Common myeloid progenitor, CD34-positive (primary cell): ENCODE data around the gene DCUN1D1.
A peak's percentile ranks its signal among the peaks of the same experiment; 100 is the strongest.

Source experiments
- CTCF ChIA-PET: fragments of 350-600 bp; sonication (Branson Sonifier 250); formaldehyde crosslinking; loops from one replicate; lab custom pipeline; 2021; ENCODE audit warnings: antibody characterized with exemption; lab: Charles Lee
- POLR2A ChIA-PET: fragments of 350-600 bp; sonication (Branson Sonifier 250); formaldehyde crosslinking; loops from one replicate; lab custom pipeline; 2021; ENCODE audit warnings: antibody characterized with exemption; lab: Charles Lee
- DNase-seq, 3 donors: peaks; one replicate each; pipeline versions ENCODE4 v3.0.0 to v3.0.0-alpha.2; 2013
- H3K27ac ChIP-seq, 2 experiments: 1 replicate in 1 of 2; 2 replicates in 1 of 2; pipeline ENCODE4 v1.7.0; 2013; ENCODE audit warnings: inconsistent platforms in 2 of 2, low read length in 2 of 2, mild to moderate bottlenecking in 2 of 2, low read depth in 1 of 2, moderate library complexity in 1 of 2; ENCODE audit not compliant: severe bottlenecking in 2 of 2, insufficient read depth in 1 of 2, poor library complexity in 1 of 2
- H3K27me3 ChIP-seq, 5 experiments: replicated peaks in 2 of 5; 1 replicate in 3 of 5; 2 replicates in 2 of 5; pipeline versions ENCODE4 v1.6.1 to v1.7.0; 2013; ENCODE audit warnings: low read length in 4 of 5, mild to moderate bottlenecking in 2 of 5, moderate library complexity in 2 of 5, inconsistent platforms in 1 of 5; ENCODE audit not compliant: insufficient read depth in 5 of 5, control insufficient read depth in 4 of 5
- H3K36me3 ChIP-seq, 4 experiments: 1 replicate in 2 of 4; 2 replicates in 2 of 4; pipeline versions ENCODE4 v1.6.1 to v1.7.0; 2013; ENCODE audit warnings: low read length in 3 of 4, control low read depth in 1 of 4, mild to moderate bottlenecking in 1 of 4; ENCODE audit not compliant: control insufficient read depth in 4 of 4, insufficient read depth in 4 of 4
- H3K4me1 ChIP-seq, 4 experiments: 1 replicate in 3 of 4; 2 replicates in 1 of 4; pipeline versions ENCODE4 v1.6.1 to v1.7.1; 2013; ENCODE audit warnings: low read length in 3 of 4, mild to moderate bottlenecking in 3 of 4, control low read depth in 1 of 4, inconsistent platforms in 1 of 4, moderate library complexity in 1 of 4; ENCODE audit not compliant: control insufficient read depth in 4 of 4, insufficient read depth in 4 of 4; ENCODE audit errors: control extremely low read depth in 1 of 4
- H3K4me3 ChIP-seq, 7 experiments: 1 replicate in 4 of 7; 2 replicates in 3 of 7; pipeline versions ENCODE4 v1.5.1 to v1.7.0; 2013; ENCODE audit warnings: mild to moderate bottlenecking in 7 of 7, low read length in 6 of 7, moderate library complexity in 6 of 7, inconsistent platforms in 2 of 7, low read depth in 2 of 7, control low read depth in 1 of 7; ENCODE audit not compliant: insufficient read depth in 4 of 7, control insufficient read depth in 1 of 7; ENCODE audit errors: extremely low read depth in 1 of 7
- H3K9me3 ChIP-seq, 5 experiments: 1 replicate in 4 of 5; 2 replicates in 1 of 5; pipeline versions ENCODE4 v1.6.1 to v1.7.1; 2013; ENCODE audit warnings: low read length in 4 of 5, mild to moderate bottlenecking in 2 of 5, inconsistent platforms in 1 of 5, low read depth in 1 of 5, moderate library complexity in 1 of 5; ENCODE audit not compliant: control insufficient read depth in 4 of 5, insufficient read depth in 2 of 5; ENCODE audit errors: control extremely low read depth in 1 of 5
- WGBS: methylation state at CpG from one replicate; pipeline ENCODE4 v1.1.5; 2013; ENCODE audit not compliant: insufficient coverage; 5-methylcytosine and 5-hydroxymethylcytosine counted together

The DCUN1D1 gene

GRCh38 chr3:182937293-182938051 lies 42.9 kb downstream of the DCUN1D1 start:
- CTCF ChIA-PET, result interaction anchor here (1.1 to 2.1 kb wide), 2 partner anchors 20 to 27 kb away, joined by 4 to 5 read pairs; no protein-coding TSS in a partner anchor
- peak; percentile 59 to 89 (median 81) for DNase-seq
- WGBS, result no CpG with 5 or more reads among the region's 3 CpGs

DNA sequence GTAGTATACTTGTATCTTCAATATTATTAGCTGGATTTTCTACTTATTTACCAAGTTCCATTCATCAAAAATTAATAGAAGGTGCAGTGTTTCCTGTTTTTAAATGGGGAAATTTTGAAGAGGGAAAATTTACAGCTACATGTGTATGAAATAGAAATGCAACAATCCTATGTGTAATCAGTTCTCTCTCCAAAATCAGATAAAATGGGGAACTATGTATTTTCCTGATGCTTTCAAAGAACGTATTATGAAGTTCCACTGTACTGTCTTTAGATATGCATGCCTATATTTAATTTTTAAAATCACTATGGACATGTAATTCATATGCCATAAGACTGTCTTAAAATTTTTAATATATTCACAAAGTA lies 43.4 kb downstream of the DCUN1D1 start:
- Histone ChIP-seq H3K9me3 (peaks cover 0 to 6% (median 0%) of the 10 kb centered on the region in 5 experiments), H3K36me3 (peaks cover 0 to 7% (median 3%) of the 10 kb centered on the region in 4 experiments), H3K27ac (no peak overlapping the region), H3K4me3 (no peak overlapping the region), H3K27me3 (no peaks in the 10 kb centered on the region), H3K4me1 (peaks cover 0 to 10% (median 7%) of the 10 kb centered on the region in 4 experiments)
- DNase-seq, result no peak
- no CpG with 5 or more reads among the region's 1 CpG for WGBS
- ChIA-PET CTCF (interaction anchor here (0.9 to 2.1 kb wide), 3 partner anchors 11 to 27 kb away, joined by 4 to 5 read pairs (median 5); no protein-coding TSS in a partner anchor), POLR2A (no interaction called here)

More at GRCh38 chr3:182937293-182938051, 42.9 kb downstream of the DCUN1D1 start:
- H3K4me3 ChIP-seq, result no peak overlapping the region
- H3K4me1 ChIP-seq, result peaks cover 0 to 10% (median 7%) of the 10 kb centered on the region in 4 experiments
- POLR2A ChIA-PET, result no interaction called here
- H3K36me3 ChIP-seq, result peaks cover 0 to 7% (median 3%) of the 10 kb centered on the region in 4 experiments
- H3K27me3 ChIP-seq, result no peaks in the 10 kb centered on the region
- H3K27ac ChIP-seq, result no peak overlapping the region
- peaks cover 0 to 2% (median 0%) of the 10 kb centered on the region in 5 experiments for H3K9me3 ChIP-seq

GRCh38 chr3:182936239-182936917 lies 44.0 kb downstream of the DCUN1D1 start:
- Histone ChIP-seq H3K36me3 (peaks cover 0 to 7% (median 3%) of the 10 kb centered on the region in 4 experiments), H3K27me3 (no peaks in the 10 kb centered on the region), H3K4me3 (no peak overlapping the region), H3K4me1 (peaks cover 0 to 10% (median 7%) of the 10 kb centered on the region in 4 experiments), H3K9me3 (peaks cover 0 to 12% (median 3%) of the 10 kb centered on the region in 5 experiments), H3K27ac (no peak overlapping the region)
- ChIA-PET POLR2A (no interaction called here), CTCF (interaction anchor here (0.9 to 2.1 kb wide), 5 partner anchors 10 to 79 kb away, joined by 3 to 5 read pairs (median 4); no protein-coding TSS in a partner anchor)
- WGBS, result 96% methylated on average over 3 of the region's 4 CpGs
- DNase-seq, result no peak

GRCh38 chr3:182935803-182936202 lies 44.5 kb downstream of the DCUN1D1 start:
- ChIA-PET POLR2A (no interaction called here), CTCF (interaction anchor here (1.0 to 1.1 kb wide), 3 partner anchors 18 to 80 kb away, joined by 3 to 4 read pairs (median 3); no protein-coding TSS in a partner anchor)
- Histone ChIP-seq H3K4me1 (peaks cover 0 to 10% (median 7%) of the 10 kb centered on the region in 4 experiments), H3K36me3 (peaks cover 0 to 7% (median 2%) of the 10 kb centered on the region in 4 experiments), H3K27me3 (no peaks in the 10 kb centered on the region), H3K27ac (no peak overlapping the region), H3K9me3 (peaks cover 0 to 14% (median 4%) of the 10 kb centered on the region in 5 experiments), H3K4me3 (no peak overlapping the region)
- no peak for DNase-seq
- WGBS, result 100% methylated on average over 3 of the region's 3 CpGs

- Histone ChIP-seq H3K9me3 (no peaks in the 10 kb centered on the region), H3K4me3 (no peak overlapping the region), H3K27me3 (no peaks in the 10 kb centered on the region), H3K36me3 (no peaks in the 10 kb centered on the region), H3K27ac (no peak overlapping the region), H3K4me1 (peaks cover 0 to 11% (median 0%) of the 10 kb centered on the region in 4 experiments)
- CTCF ChIA-PET, result interaction anchor here (1.5 to 1.7 kb wide), 2 partner anchors 11 to 22 kb away, joined by 3 to 5 read pairs; no protein-coding TSS in a partner anchor
- POLR2A ChIA-PET, result no interaction called here
- 100% methylated on average over 3 of the region's 3 CpGs for WGBS
- no peak for DNase-seq
Measured at GRCh38 chr3:182925944-182926337, 54.4 kb downstream of the DCUN1D1 start.

GRCh38 chr3:182925330-182925943 lies 54.9 kb downstream of the DCUN1D1 start:
- H3K9me3 ChIP-seq, result no peaks in the 10 kb centered on the region
- DNase-seq, result no peak
- no peak overlapping the region for H3K27ac ChIP-seq
- POLR2A ChIA-PET, result no interaction called here
- CTCF ChIA-PET, result interaction anchor here (1.5 to 1.7 kb wide), 2 partner anchors 11 to 23 kb away, joined by 3 to 5 read pairs; no protein-coding TSS in a partner anchor
- no peak overlapping the region for H3K4me3 ChIP-seq
- 100% methylated on average over 4 of the region's 4 CpGs for WGBS
- H3K36me3 ChIP-seq, result no peaks in the 10 kb centered on the region
- peaks cover 0 to 11% (median 0%) of the 10 kb centered on the region in 4 experiments for H3K4me1 ChIP-seq
- no peaks in the 10 kb centered on the region for H3K27me3 ChIP-seq
